ENCODE data around the gene VAV3. TPM values are rescaled to one million over a fixed set of nuclear protein-coding genes. Genes with fewer than 3 reads are reported as not detected.
"Not testable (repeated sequence)": the region's sequence is repeated elsewhere in the genome, so short reads cannot be mapped to it uniquely, and the experiment has no call there.

VAV3 gene
- polyA plus RNA-seq, 1 experiment: not detected

DNA sequence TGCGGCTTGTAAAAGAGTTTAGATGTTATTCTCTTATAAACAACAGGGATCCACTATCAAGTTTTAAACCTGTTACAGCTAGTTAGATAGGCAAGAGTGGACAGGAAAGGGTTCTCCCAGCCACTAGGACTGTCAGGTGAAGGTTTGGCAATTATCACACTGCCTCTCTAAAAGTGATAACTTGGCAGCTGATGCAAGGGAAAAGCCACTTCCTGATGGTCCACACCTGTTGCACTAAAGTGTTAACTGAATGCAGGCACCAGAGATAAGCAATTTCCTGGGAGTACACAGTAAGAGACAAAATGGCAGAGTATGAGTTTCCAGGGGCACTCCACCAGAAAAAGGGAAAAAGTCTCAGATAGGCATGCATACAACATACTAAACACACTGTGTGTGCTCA, 99.4 kb downstream of the VAV3 start:
- H3K27me3 ChIP-seq (ENCODE audit: control insufficient read depth, insufficient read depth, low read length): no peaks in the 10 kb centered on the region
- no peaks in the 10 kb centered on the region for H3K36me3 ChIP-seq (ENCODE audit: control insufficient read depth, insufficient read depth, low read length)
- ChIA-PET POLR2A (no interaction called here), CTCF (no interaction called here)
- TF ChIP-seq, protein P1, sequence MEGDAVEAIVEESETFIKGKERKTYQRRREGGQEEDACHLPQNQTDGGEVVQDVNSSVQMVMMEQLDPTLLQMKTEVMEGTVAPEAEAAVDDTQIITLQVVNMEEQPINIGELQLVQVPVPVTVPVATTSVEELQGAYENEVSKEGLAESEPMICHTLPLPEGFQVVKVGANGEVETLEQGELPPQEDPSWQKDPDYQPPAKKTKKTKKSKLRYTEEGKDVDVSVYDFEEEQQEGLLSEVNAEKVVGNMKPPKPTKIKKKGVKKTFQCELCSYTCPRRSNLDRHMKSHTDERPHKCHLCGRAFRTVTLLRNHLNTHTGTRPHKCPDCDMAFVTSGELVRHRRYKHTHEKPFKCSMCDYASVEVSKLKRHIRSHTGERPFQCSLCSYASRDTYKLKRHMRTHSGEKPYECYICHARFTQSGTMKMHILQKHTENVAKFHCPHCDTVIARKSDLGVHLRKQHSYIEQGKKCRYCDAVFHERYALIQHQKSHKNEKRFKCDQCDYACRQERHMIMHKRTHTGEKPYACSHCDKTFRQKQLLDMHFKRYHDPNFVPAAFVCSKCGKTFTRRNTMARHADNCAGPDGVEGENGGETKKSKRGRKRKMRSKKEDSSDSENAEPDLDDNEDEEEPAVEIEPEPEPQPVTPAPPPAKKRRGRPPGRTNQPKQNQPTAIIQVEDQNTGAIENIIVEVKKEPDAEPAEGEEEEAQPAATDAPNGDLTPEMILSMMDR (IDR thresholded peaks at IDR 0.05; ENCODE audit: insufficient read depth, low read depth, low read length): no peak
- DNase-seq (ENCODE audit: low read depth): no peak
- H3K4me3 ChIP-seq (ENCODE audit: low read depth, low read length): no peak overlapping the region

- TF ChIP-seq, protein P1 (IDR thresholded peaks at IDR 0.05; ENCODE audit: insufficient read depth, low read depth, low read length): no peak
- H3K36me3 ChIP-seq (ENCODE audit: control insufficient read depth, insufficient read depth, low read length): no peaks in the 10 kb centered on the region
- CTCF ChIA-PET: no interaction called here
- no peaks in the 10 kb centered on the region for H3K27me3 ChIP-seq (ENCODE audit: control insufficient read depth, insufficient read depth, low read length)
- DNase-seq (ENCODE audit: low read depth): no peak
- no peak overlapping the region for H3K4me3 ChIP-seq (ENCODE audit: low read depth, low read length)
- POLR2A ChIA-PET: no interaction called here
Observed at GRCh38 chr1:107863342-107863741, 101.6 kb downstream of the VAV3 start.

DNA sequence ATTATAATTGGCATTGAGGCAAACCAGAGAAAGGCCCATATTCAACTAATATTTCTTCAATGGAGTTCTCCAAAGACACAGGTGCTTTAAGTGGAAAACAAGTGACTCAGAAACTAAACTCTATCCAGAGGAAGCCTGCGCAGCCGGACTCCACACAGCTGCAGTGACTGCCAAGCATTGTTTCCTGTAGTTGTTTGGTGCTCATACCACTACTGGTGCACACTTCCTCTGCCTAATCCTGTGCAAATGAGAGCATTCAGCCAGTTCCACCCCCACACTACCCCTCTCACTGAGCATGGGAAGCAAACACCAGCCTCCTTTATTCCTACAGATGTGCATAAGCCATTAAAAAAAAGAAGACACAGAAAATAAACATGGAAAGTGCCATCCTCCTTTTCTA, 102.9 kb downstream of the VAV3 start:
- DNase-seq (ENCODE audit: low read depth): no peak
- no peaks in the 10 kb centered on the region for H3K27me3 ChIP-seq (ENCODE audit: control insufficient read depth, insufficient read depth, low read length)
- TF ChIP-seq, protein P1 (IDR thresholded peaks at IDR 0.05; ENCODE audit: insufficient read depth, low read depth, low read length): no peak
- POLR2A ChIA-PET: no interaction called here
- CTCF ChIA-PET: no interaction called here
- H3K36me3 ChIP-seq (ENCODE audit: control insufficient read depth, insufficient read depth, low read length): no peaks in the 10 kb centered on the region
- H3K4me3 ChIP-seq (ENCODE audit: low read depth, low read length): no peak overlapping the region

DNA sequence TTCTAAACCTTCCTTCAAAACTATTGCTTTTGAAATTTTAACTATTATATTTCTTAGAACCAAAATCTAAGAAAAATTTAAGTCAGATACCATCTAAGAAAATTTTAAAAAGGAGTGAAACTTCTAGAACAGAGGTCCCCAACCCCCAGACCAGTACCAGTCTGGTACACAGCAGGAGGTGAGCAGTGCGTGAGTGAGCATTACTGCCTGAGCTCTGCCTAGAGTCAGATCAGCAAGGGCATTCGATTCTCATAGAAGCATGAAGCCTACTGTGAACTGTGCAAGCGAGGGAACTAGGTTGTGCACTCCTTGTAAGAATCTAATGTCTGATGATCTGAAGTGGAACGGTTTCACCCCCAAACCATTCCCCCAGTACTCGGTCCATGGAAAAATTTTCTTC, 106.7 kb downstream of the VAV3 start:
- ChIA-PET CTCF (no interaction called here), POLR2A (no interaction called here)
- DNase-seq (ENCODE audit: low read depth): no peak
- TF ChIP-seq, protein P1 (IDR thresholded peaks at IDR 0.05; ENCODE audit: insufficient read depth, low read depth, low read length): no peak
- no peak overlapping the region for H3K4me3 ChIP-seq (ENCODE audit: low read depth, low read length)
- no peaks in the 10 kb centered on the region for H3K27me3 ChIP-seq (ENCODE audit: control insufficient read depth, insufficient read depth, low read length)
- no peaks in the 10 kb centered on the region for H3K36me3 ChIP-seq (ENCODE audit: control insufficient read depth, insufficient read depth, low read length)

DNA sequence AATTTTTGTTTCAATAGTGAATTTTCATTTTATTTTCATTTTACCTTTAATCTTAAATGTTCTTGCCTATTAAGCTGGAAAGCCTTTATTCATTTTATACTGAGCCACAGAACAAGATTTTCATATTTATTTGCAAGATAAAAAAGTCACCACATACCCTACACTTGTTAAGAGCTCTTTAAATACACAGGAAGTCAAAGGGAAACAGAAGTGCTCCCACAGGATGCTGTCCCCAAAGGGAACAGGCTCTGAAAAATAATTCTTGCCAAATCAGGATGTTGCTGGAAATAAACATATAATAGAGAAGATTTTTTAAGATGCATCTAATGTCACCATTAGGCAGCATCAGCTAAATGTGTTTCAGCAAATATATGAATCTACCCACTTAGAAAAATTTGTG, 113.6 kb downstream of the VAV3 start:
- no peak for DNase-seq (ENCODE audit: low read depth)
- POLR2A ChIA-PET: no interaction called here
- TF ChIP-seq, protein P1 (IDR thresholded peaks at IDR 0.05; ENCODE audit: insufficient read depth, low read depth, low read length): no peak
- CTCF ChIA-PET: no interaction called here
- Histone ChIP-seq H3K27me3 (ENCODE audit: control insufficient read depth, insufficient read depth, low read length) (no peaks in the 10 kb centered on the region), H3K4me3 (ENCODE audit: low read depth, low read length) (no peak overlapping the region), H3K36me3 (ENCODE audit: control insufficient read depth, insufficient read depth, low read length) (no peaks in the 10 kb centered on the region)

GRCh38 chr1:107844541-107845194, 120.3 kb downstream of the VAV3 start:
- DNase-seq (ENCODE audit: low read depth); H3K4me3 ChIP-seq (ENCODE audit: low read depth, low read length); POLR2A ChIA-PET; H3K27me3 ChIP-seq (ENCODE audit: control insufficient read depth, insufficient read depth, low read length); H3K36me3 ChIP-seq (ENCODE audit: control insufficient read depth, insufficient read depth, low read length): not testable (repeated sequence)
- CTCF ChIA-PET: interaction anchor here (1.4 kb wide), 1 partner anchor 281 kb away, joined by 5 read pairs; no protein-coding TSS in a partner anchor

Measured in BJ (cell line).